HG03066 (cell line): ENCODE data around the gene C1QTNF8.

Experiments
- ATAC-seq: cut with Tn5 transposase; IDR thresholded peaks from one replicate; pipeline ENCODE4 v1.9.1; 2021; ENCODE audit warnings: low read depth; ENCODE audit not compliant: unreplicated experiment

C1QTNF8 gene

GRCh38 chr16:1080801-1081733 lies 15.0 kb downstream of the C1QTNF8 start:
- no peak for ATAC-seq

- no peak for ATAC-seq
These were observed 16.1 kb downstream of the C1QTNF8 start for GRCh38 chr16:1079786-1080525.

- no peak for ATAC-seq
These were observed 16.7 kb downstream of the C1QTNF8 start for GRCh38 chr16:1079341-1079740.

DNA sequence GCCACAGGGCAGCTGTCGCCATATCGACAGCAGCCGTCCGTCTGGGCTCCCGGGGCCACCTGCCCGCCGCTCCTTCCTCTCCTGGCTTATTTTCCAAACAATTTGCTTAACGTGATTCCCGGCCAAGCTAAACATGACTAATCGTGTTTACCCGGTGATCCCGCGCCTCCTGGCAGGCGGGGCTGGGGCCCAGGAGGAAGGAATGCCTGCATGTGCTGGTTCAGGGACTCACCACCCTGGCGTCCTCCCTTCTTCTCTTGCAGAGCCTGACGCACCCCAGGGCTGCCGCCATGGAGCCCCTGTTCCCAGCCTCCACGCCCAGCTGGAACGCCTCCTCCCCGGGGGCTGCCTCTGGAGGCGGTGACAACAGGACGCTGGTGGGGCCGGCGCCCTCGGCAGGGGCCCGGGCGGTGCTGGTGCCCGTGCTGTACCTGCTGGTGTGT lies 17.4 kb downstream of the C1QTNF8 start:
- ATAC-seq: no peak

GRCh38 chr16:1077877-1078578 lies 18.0 kb downstream of the C1QTNF8 start:
- no peak for ATAC-seq

DNA sequence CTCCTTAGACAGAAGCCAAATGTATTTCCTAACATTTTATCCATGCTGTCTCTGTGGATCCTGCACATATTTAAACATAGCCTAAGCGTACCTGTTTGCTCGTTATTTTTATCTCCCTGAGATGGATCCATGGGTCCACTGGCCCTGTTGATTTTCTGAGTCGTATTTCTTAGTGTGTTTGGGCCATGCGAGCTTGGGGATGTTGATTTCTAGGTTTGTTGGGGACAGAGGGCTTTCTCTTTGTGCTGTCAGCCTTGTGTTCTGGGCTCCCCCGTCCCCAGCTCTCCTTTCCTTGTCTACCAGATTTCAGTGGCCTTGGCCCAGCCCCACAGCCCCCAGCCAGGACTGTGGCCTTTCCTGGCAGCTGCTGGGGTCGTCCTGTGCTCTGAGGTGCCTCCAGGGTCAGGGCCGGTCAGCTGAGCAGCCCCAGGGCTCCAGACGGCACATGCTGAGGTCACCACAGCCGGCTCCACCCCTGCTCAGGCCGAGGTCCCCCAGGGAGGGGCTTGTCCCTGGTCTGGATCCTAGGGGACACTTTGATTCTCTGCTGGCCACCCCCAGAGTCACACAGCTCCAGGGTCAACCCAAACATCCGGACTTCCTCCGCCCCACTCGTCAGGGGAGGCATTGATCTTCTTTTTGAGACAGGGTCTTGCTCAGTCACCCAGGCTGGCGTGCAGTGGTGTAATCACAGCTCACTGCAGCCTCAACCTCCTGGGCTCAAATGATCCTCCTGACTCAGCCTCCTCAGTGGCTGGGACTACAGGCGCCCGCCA lies 19.1 kb downstream of the C1QTNF8 start:
- ATAC-seq: no peak

DNA sequence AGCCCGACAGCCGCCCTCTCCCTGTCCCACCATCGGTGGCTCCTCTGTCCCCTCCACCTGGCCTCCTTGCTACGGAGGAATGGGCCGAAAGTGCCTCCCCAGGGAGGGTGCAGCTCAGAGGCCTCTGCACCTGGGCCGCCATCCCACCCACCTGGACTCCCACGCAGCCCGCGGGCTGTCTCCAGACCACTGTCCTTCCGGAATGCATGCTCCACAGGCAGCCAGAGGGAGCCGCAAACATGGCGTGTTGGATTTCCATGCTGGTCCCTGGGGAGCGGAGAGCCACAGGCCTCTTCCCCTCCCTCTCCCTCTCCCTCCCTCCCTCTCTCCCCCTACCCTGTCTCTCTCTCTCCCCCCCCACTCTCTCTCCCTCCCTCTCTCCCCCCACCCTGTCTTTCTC lies 20.5 kb downstream of the C1QTNF8 start:
- ATAC-seq: no peak

GRCh38 chr16:1074379-1074649 lies 21.7 kb downstream of the C1QTNF8 start:
- no peak for ATAC-seq

- no peak for ATAC-seq
These were observed 22.3 kb downstream of the C1QTNF8 start for GRCh38 chr16:1073566-1074378.

DNA sequence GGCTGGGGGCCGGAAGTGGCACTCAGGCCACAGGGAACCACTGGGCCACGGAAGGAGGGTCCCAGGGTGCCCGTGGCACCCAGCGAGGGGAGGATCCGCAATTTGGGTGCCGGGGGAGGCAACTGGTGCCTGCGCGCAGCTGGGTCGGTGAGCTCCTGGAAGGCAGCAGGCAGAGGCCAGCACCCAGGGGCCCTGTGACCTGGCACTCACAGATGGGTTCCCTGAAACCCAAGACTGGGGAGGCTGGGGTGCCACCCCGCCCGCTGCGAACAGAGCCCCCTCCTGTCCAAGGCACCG lies 22.8 kb downstream of the C1QTNF8 start:
- ATAC-seq: no peak

DNA sequence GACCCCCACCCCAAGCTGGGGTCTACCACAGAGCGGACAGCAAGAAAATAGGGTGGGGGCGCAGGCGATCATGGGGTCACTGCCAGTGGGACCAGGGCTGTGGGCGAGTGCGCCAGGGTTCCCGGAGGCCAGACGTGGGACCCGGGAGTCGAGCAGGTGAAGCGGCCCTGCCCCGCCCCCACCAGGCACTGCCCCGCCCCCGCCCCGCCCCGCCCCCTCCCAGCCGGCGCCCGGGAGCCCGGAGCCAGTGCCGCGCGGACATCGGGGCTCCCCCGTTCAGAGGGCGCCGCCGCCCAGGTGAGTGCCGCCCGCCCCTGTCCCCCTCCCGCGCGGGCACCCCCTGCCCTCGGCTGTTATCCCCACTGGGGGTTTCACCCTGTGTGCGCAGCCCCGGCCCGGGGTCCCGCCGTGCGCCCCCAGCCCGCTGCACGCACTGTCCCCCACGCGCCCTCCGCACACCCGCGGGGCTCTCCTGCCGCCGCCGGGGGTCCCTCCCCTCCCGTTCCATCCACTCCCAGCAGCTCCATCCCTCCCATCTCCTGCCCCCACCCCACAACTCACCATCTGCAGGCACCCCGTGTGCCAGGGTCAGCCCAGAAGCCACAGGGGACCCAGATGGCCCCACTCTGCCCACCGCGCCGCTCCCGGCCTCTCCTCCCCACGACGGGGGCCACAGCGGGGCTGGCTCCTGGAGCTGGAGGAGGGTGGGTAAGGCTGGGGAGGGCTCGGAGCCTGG lies 23.4 kb downstream of the C1QTNF8 start, which contains the start of gene SSTR5:
Gene SSTR5, plus strand, starts transcription at position 222 of the 736 bp plus-strand sequence. CDS start 6,122 bp downstream, outside the sequence.
- no peak for ATAC-seq

DNA sequence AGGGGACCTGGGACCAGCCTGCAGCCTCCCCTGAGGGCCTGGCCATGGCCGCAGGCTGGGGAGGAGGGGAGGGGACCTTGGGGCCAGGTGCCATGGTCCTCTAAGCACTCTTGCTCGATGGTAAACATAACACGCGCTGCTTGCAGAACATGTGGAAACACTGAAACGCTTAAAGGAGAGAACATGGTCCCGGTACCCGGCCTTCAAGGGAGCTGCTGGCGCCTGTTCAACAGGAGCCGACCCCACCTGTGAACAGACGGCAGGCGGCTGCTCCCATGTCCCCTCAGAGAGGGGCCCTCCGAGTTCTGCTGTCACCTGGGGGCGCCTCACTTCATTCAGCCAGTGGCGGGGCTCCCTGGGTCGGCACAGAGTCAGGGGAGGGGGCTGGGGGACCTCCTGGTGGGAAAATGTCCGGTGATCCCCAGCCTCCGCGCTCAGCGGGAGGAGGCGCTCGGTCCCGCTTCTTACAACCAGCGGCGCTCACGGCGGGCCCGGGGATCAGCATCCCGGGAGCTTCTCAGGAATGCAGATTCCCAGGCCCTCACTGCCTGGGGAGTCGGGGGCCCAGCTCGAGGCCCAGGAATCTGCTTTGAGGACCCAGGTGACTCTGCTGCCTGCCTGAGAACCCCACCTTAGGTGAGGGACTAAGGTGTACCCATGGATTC lies 24.4 kb downstream of the C1QTNF8 start:
- no peak for ATAC-seq

GRCh38 chr16:1070864-1071408 lies 25.1 kb downstream of the C1QTNF8 start:
- no peak for ATAC-seq

GRCh38 chr16:1070084-1070863 lies 25.8 kb downstream of the C1QTNF8 start:
- ATAC-seq: no peak

- no peak for ATAC-seq
These were observed 26.9 kb downstream of the C1QTNF8 start for GRCh38 chr16:1069154-1069553.

DNA sequence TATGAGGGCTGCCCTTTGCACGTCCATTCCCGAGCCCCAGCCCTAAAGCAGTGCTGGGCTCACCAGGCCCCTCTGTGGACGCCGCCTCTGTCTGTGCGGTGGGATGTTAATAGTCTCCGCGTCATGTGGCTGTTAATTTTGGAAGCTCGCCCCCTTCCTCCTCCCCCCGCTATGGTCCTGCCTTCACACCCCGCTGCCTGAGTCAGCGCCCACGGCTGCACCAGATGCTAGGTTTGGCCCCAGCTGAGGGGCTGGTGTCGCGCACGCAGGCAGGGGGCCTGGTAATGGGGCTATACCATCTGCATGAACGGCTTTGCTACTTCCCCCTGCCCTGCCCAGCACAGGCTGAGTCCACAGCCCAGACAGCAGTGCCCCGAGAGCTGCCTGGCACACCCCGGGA lies 27.6 kb downstream of the C1QTNF8 start:
- ATAC-seq: no peak

DNA sequence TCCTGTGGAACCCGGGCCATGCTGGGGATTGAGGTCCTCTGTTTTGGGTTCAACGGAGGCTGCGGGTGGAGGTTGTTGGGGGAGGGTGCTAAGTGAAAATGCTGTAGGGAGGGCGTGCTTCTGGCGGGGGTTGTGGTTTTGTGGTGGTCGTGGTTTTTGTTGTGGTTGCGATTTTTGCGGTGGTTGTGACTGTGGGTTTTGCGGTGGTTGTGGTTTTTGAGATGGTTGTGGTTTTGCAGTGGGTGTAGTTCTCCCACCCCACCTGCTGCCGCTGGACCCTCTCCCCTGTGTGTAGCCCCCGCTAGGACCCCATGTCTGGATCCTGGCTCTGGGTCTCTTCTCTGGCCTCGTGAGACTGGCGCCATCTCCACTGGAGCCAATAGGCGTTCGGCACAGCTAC lies 28.4 kb downstream of the C1QTNF8 start:
- ATAC-seq: no peak
